Testis (tissue), 3 donors: Measurements from ENCODE around the gene AP1S2. TPM values are rescaled to one million over a fixed set of nuclear protein-coding genes. Genes with fewer than 3 reads are reported as not detected.

Experiments
- DNase-seq: peaks from one replicate; pipeline ENCODE4 v3.0.0-alpha.2; 2019
- H3K27ac ChIP-seq, 2 donors: fragments of 200-600 bp; sonication (generic); one replicate each; pipeline ENCODE4 v1.5.1; 2019
- H3K27me3 ChIP-seq: fragments of 200-600 bp; sonication (generic); one replicate; pipeline ENCODE4 v1.5.1; 2019
- H3K36me3 ChIP-seq: fragments of 200-600 bp; sonication (generic); one replicate; pipeline ENCODE4 v1.5.1; 2017; ENCODE audit warnings: low read depth; ENCODE audit errors: missing control alignments
- H3K4me1 ChIP-seq: fragments of 200-600 bp; sonication (generic); one replicate; pipeline ENCODE4 v1.5.1; 2019
- H3K4me3 ChIP-seq, 2 donors: fragments of 200-600 bp; sonication (generic); one replicate each; pipeline ENCODE4 v1.5.1; 2017 to 2019
- H3K9me3 ChIP-seq: fragments of 200-600 bp; sonication (generic); one replicate; pipeline ENCODE4 v1.5.1; 2017
- POLR2A ChIP-seq: fragments of 450-650 bp; IDR thresholded peaks from one replicate; pipeline ENCODE4 v1.6.1; 2017; ENCODE audit warnings: antibody characterized with exemption, mild to moderate bottlenecking, moderate library complexity
- WGBS, 2 donors: methylation state at CpG; one replicate each; pipeline ENCODE4 v1.1.5; 2018; 5-methylcytosine and 5-hydroxymethylcytosine counted together
- intact Hi-C: fragments of 100-400 bp; cut with DNase I; formaldehyde crosslinking; loops from one replicate; pipeline ENCODE4 v1.15.1; 2023; ENCODE audit warnings: low total_unique reads
- polyA plus RNA-seq: library from polyadenylated mRNA; stranded (reverse); fragments of 350-450 nt; fragmentation: Illumina TruSeq; extraction: RNeasy Lipid Tissue Mini Kit (QIAGEN cat#74804); gene quantifications from one replicate; pipeline ENCODE4 v1.2.3, GENCODE V29; 2014; ENCODE audit warnings: low read depth, low replicate concordance; ENCODE audit not compliant: insufficient read depth
- total RNA-seq, 2 donors: library from RNA; depleted of rRNA; stranded (reverse); fragments of >200 nt; gene quantifications; one replicate each; pipeline ENCODE4 v1.2.3, GENCODE V29; 2016
- TF ChIP-seq, protein P1 (sequence below), 3 experiments: fragments of 450-650 bp in 2 of 3; fragments of 200-600 bp in 1 of 3; sonication (generic) in 1 of 3; IDR thresholded peaks; one replicate each; pipeline ENCODE4 v1.5.1; 2016 to 2019; ENCODE audit warnings: antibody characterized with exemption in 3 of 3, mild to moderate bottlenecking in 2 of 3, moderate library complexity in 1 of 3

The AP1S2 gene
- total and polyA plus RNA-seq, 3 donors from 2014 or later = 60.8 to 107 (median 69.8) TPM

DNA sequence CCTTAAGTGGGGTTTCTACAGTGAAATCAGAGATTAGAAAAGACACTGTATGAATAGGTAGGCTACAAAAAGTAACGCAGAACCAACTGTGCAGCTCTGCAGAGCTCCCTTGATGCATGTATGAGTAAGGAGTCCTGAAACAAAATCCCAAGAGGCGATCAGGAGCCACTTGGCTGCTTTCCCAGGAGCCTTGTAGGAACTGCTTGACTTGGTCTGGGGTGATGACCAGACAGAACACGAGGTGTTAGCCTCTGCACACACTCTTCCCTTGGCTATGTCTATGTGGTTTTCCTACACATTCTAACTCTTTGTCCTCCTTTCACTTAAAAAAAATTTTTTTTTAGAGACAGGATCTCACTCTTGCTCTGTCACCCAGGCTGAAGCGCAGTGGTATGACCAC is 22.8 kb upstream of the AP1S2 start:
- no peaks in the 10 kb centered on the region for H3K9me3 ChIP-seq
- H3K27ac ChIP-seq = no peak overlapping the region
- H3K27me3 ChIP-seq = no peaks in the 10 kb centered on the region
- DNase-seq = peak; percentile 53
- no peaks in the 10 kb centered on the region for H3K4me1 ChIP-seq
- intact Hi-C loops = no loop called here
- WGBS, 2 donors = 44 to 64% methylated on average over 4 of the region's 4 CpGs
- H3K36me3 ChIP-seq = no peaks in the 10 kb centered on the region
- no peak for TF ChIP-seq POLR2A
- TF ChIP-seq, protein P1, sequence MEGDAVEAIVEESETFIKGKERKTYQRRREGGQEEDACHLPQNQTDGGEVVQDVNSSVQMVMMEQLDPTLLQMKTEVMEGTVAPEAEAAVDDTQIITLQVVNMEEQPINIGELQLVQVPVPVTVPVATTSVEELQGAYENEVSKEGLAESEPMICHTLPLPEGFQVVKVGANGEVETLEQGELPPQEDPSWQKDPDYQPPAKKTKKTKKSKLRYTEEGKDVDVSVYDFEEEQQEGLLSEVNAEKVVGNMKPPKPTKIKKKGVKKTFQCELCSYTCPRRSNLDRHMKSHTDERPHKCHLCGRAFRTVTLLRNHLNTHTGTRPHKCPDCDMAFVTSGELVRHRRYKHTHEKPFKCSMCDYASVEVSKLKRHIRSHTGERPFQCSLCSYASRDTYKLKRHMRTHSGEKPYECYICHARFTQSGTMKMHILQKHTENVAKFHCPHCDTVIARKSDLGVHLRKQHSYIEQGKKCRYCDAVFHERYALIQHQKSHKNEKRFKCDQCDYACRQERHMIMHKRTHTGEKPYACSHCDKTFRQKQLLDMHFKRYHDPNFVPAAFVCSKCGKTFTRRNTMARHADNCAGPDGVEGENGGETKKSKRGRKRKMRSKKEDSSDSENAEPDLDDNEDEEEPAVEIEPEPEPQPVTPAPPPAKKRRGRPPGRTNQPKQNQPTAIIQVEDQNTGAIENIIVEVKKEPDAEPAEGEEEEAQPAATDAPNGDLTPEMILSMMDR (IDR thresholded peaks at IDR 0.05) = no peak
- no peak overlapping the region for H3K4me3 ChIP-seq

DNA sequence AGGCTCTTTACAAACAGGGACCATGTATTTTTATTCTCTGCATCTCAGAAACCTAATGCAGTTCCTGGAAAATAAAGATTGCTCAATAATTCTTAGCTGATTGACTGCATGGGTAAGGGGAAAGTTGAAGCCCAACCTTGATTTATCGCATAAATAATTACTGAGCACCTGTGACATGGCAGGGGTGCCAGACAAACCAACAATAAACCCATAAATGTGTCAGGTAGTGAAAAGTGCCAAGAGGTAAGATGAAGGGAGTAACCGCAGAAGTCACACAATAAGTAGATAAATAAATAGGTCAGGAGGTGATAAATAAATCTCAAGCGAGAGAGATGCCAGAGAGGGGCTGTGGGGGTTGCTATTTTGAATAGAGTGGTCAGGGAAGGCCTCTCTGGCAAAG is 20.1 kb upstream of the AP1S2 start:
- Histone ChIP-seq H3K27me3 (no peaks in the 10 kb centered on the region), H3K4me1 (no peaks in the 10 kb centered on the region), H3K27ac (no peak overlapping the region), H3K4me3 (no peak overlapping the region), H3K9me3 (no peaks in the 10 kb centered on the region), H3K36me3 (no peaks in the 10 kb centered on the region)
- 51 to 73% methylated on average over 3 of the region's 3 CpGs for WGBS, 2 donors
- no peak for TF ChIP-seq POLR2A
- TF ChIP-seq, protein P1 (IDR thresholded peaks at IDR 0.05) = no peak
- DNase-seq = no peak
- intact Hi-C loops = no loop called here

DNA sequence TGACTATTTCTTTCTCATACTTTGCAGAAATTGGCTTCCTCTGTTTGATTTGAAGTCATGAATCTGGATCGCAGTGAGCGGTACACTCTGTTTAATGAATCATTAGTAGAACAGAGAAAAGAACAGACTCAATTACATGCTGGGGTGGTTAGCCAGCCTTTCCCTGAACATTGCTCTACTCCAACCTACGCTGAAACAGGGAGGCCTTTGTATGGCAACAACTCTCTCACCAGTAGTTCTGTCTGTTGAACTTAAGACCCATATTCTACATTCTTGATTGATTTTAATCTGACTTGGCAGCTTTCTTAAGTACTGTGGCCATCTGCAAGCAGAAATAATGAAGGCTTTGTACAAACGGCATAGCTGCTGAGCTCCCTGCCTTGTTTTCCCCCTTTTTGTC is 19.0 kb upstream of the AP1S2 start:
- no peaks in the 10 kb centered on the region for H3K9me3 ChIP-seq
- WGBS, 2 donors = 51% methylated on average over 4 of the region's 4 CpGs
- no peak overlapping the region for H3K4me3 ChIP-seq
- DNase-seq = peak; percentile 28
- no peak overlapping the region for H3K27ac ChIP-seq
- H3K36me3 ChIP-seq = no peaks in the 10 kb centered on the region
- no peaks in the 10 kb centered on the region for H3K4me1 ChIP-seq
- intact Hi-C loops = no loop called here
- TF ChIP-seq, protein P1 (IDR thresholded peaks at IDR 0.05) = no peak
- no peak for TF ChIP-seq POLR2A
- H3K27me3 ChIP-seq = no peaks in the 10 kb centered on the region

DNA sequence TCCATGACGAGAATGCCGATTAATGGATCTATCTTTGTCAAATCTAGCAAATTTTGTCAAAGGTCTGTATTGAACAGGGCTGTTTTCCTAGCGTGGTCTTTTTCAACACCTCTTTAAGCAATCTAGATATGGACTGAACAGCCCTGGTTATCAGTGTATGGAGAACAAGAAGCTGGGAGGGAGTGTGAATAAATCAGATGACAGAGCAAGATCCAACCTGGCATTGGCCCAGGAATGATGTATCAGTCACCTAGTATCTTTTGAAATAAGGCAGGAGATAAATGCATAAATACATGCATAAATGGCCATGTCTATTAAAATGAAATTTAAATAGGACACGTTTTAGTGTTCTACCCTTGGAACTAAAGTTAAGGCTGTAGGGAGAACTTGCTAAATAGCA is 15.7 kb upstream of the AP1S2 start:
- Histone ChIP-seq H3K27me3 (no peaks in the 10 kb centered on the region), H3K4me1 (no peaks in the 10 kb centered on the region), H3K36me3 (no peaks in the 10 kb centered on the region), H3K4me3 (no peak overlapping the region), H3K9me3 (no peaks in the 10 kb centered on the region), H3K27ac (no peak overlapping the region)
- DNase-seq = no peak
- 55 to 80% methylated on average over 4 of the region's 4 CpGs for WGBS, 2 donors
- TF ChIP-seq, protein P1 (IDR thresholded peaks at IDR 0.05) = no peak
- no peak for TF ChIP-seq POLR2A
- intact Hi-C loops = no loop called here

DNA sequence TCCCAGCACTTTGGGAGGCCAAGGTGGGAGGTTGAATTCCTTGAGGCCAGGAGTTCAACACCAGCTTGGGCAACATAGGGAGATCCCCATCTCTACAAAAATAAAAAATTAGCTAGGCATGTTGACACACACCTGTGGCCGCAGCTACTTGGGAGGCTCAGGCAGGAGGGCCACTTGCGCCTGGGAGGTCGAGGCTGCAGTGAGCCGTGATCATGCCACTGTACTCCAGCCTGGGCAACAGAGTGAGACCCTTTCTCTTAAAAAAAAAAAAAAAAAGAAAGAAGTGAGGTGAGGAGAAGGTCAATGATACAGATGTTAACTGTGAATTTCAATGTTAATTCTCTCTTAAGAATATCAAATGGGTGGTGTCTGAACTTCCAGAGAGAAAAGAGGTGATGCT is 15.1 kb upstream of the AP1S2 start:
- H3K36me3 ChIP-seq = no peaks in the 10 kb centered on the region
- H3K4me1 ChIP-seq = no peaks in the 10 kb centered on the region
- no peak for TF ChIP-seq POLR2A
- TF ChIP-seq, protein P1 (IDR thresholded peaks at IDR 0.05) = no peak
- H3K9me3 ChIP-seq = no peaks in the 10 kb centered on the region
- no peaks in the 10 kb centered on the region for H3K27me3 ChIP-seq
- H3K27ac ChIP-seq = no peak overlapping the region
- intact Hi-C loops = no loop called here
- no peak for DNase-seq
- H3K4me3 ChIP-seq = no peak overlapping the region
- WGBS, 2 donors = 96 to 100% methylated on average over 3 to 4 of the region's 4 CpGs
